Hepatocyte (in vitro differentiated cells): ENCODE measurements around the gene MAPK1. TPM values are rescaled to one million over a fixed set of nuclear protein-coding genes. Genes with fewer than 3 reads are reported as not detected.
"Not testable (repeated sequence)": the region's sequence is repeated elsewhere in the genome, so short reads cannot be mapped to it uniquely, and the experiment has no call there.

Experiments
- DNase-seq: peaks from one replicate; pipeline ENCODE4 v3.0.0-alpha.2; 2016; ENCODE audit warnings: low spot score
- H2AFZ ChIP-seq: fragments of 200-600 bp; sonication (generic); 2 replicates; pipeline ENCODE4 v1.6.0; 2016; ENCODE audit warnings: antibody characterized with exemption, mild to moderate bottlenecking
- H3K27ac ChIP-seq: fragments of 200-600 bp; sonication (generic); 2 replicates; pipeline ENCODE4 v1.5.1; 2016; ENCODE audit warnings: mild to moderate bottlenecking
- H3K27me3 ChIP-seq: fragments of 200-600 bp; sonication (generic); 2 replicates; pipeline ENCODE4 v1.6.1; 2016
- H3K36me3 ChIP-seq: fragments of 200-600 bp; sonication (generic); replicated peaks from 2 replicates; pipeline ENCODE4 v1.5.1; 2016; ENCODE audit warnings: low read depth; ENCODE audit not compliant: insufficient read depth
- H3K4me1 ChIP-seq: fragments of 200-600 bp; sonication (generic); 2 replicates; pipeline ENCODE4 v1.5.1; 2016; ENCODE audit warnings: mild to moderate bottlenecking, moderate library complexity; ENCODE audit not compliant: insufficient read depth
- H3K4me2 ChIP-seq: fragments of 200-600 bp; sonication (generic); 2 replicates; pipeline ENCODE4 v1.6.0; 2016
- H3K4me3 ChIP-seq: fragments of 200-600 bp; sonication (generic); 2 replicates; pipeline ENCODE4 v1.5.1; 2016; ENCODE audit warnings: mild to moderate bottlenecking
- H3K79me2 ChIP-seq: fragments of 200-600 bp; sonication (generic); 2 replicates; pipeline ENCODE4 v1.6.0; 2017; ENCODE audit warnings: mild to moderate bottlenecking
- H3K9me2 ChIP-seq: fragments of 200-600 bp; sonication (generic); replicated peaks from 2 replicates; pipeline ENCODE4 v1.6.0; 2017; ENCODE audit warnings: mild to moderate bottlenecking; ENCODE audit not compliant: insufficient read depth
- H3K9me3 ChIP-seq: fragments of 200-600 bp; sonication (generic); 2 replicates; pipeline ENCODE4 v1.5.1; 2016; ENCODE audit warnings: low read depth, mild to moderate bottlenecking
- H4K20me1 ChIP-seq: fragments of 200-600 bp; sonication (generic); 2 replicates; pipeline ENCODE4 v1.6.0; 2016; ENCODE audit warnings: mild to moderate bottlenecking; ENCODE audit not compliant: insufficient read depth, poor library complexity, severe bottlenecking
- CTCF ChIP-seq: fragments of 200-600 bp; sonication (generic); IDR thresholded peaks from 2 replicates; pipeline ENCODE4 v1.5.1; 2016; ENCODE audit warnings: antibody characterized with exemption, mild to moderate bottlenecking; ENCODE audit not compliant: poor library complexity
- EZH2 ChIP-seq: fragments of 200-600 bp; sonication (generic); IDR thresholded peaks from 2 replicates; pipeline ENCODE4 v1.6.1; 2016; ENCODE audit warnings: antibody characterized with exemption, mild to moderate bottlenecking, borderline replicate concordance
- EZH2phosphoT487 ChIP-seq: fragments of 200-600 bp; sonication (generic); IDR thresholded peaks from one replicate; pipeline ENCODE4 v1.6.1; 2018; ENCODE audit warnings: antibody characterized with exemption, mild to moderate bottlenecking, low read depth, moderate library complexity; ENCODE audit not compliant: unreplicated experiment, severe bottlenecking
- WGBS: methylation state at CpG from one replicate; pipeline ENCODE4 v1.1.6; 2016; ENCODE audit warnings: low lambda C conversion rate; ENCODE audit errors: missing lambda C conversion rate; 5-methylcytosine and 5-hydroxymethylcytosine counted together
- polyA plus RNA-seq: library from polyadenylated mRNA; unstranded; fragments of >200 nt; fragmentation: Nextera tagmentation; extraction: Ambion mirVana; gene quantifications from 2 replicates; pipeline ENCODE4 v1.2.1, GENCODE V29; 2016
- total RNA-seq: library from RNA; depleted of rRNA; stranded (reverse); fragments of >200 nt; gene quantifications from 2 replicates; pipeline ENCODE4 v1.2.3, GENCODE V29; 2014

The MAPK1 gene
- total and polyA plus RNA-seq, 2 experiments from 2014 or later = 52.2 to 74.5 TPM

DNA sequence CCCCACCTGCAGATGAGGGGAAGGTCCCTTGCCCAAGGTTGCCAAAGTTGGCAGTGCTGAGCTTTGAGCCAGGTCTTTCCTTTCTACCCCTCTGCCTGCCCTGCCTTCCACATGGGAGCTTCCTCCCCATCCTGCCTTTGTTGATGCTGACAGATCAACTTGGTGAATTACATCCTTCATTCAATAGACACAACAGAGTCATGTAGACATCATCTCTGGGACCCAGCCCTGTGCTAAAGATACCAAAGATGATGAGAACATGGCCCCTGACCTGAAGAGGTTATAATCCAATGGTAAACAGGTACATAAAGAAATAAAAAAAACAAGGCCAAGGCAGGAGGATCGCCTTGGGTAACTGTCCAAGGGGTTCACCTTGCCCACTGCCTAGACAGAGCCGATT is 42.4 kb upstream of the MAPK1 start:
- H3K4me3 ChIP-seq = no peak overlapping the region

GRCh38 chr22:21907638-21908522 is 40.4 kb upstream of the MAPK1 start:
- H3K79me2 ChIP-seq = no peaks in the 10 kb centered on the region
- H3K9me3 ChIP-seq = no peaks in the 10 kb centered on the region
- no peak overlapping the region for H3K27ac ChIP-seq
- H3K4me3 ChIP-seq = no peak overlapping the region
- DNase-seq = no peak
- H3K4me1 ChIP-seq = no peaks in the 10 kb centered on the region
- 86% methylated on average over 7 of the region's 7 CpGs for WGBS
- no peaks in the 10 kb centered on the region for H3K36me3 ChIP-seq
- no peak overlapping the region for H3K4me2 ChIP-seq
- H3K27me3 ChIP-seq = no peaks in the 10 kb centered on the region
- no peak overlapping the region for H2AFZ ChIP-seq
- TF ChIP-seq EZH2 = no peak
- TF ChIP-seq CTCF = no peak
- no peak for TF ChIP-seq EZH2phosphoT487
- H4K20me1 ChIP-seq = no peaks in the 10 kb centered on the region
- no peaks in the 10 kb centered on the region for H3K9me2 ChIP-seq

More for the DNA sequence above, 42.4 kb upstream of the MAPK1 start:
- Histone ChIP-seq H3K9me3 (no peaks in the 10 kb centered on the region), H3K4me1 (no peaks in the 10 kb centered on the region), H3K4me2 (no peak overlapping the region), H3K27ac (no peak overlapping the region), H4K20me1 (no peaks in the 10 kb centered on the region), H3K36me3 (no peaks in the 10 kb centered on the region), H3K9me2 (no peaks in the 10 kb centered on the region), H3K27me3 (no peaks in the 10 kb centered on the region), H2AFZ (no peak overlapping the region), H3K79me2 (no peaks in the 10 kb centered on the region)
- TF ChIP-seq CTCF (no peak), EZH2phosphoT487 (no peak), EZH2 (no peak)
- no peak for DNase-seq
- 90% methylated on average over 2 of the region's 2 CpGs for WGBS

- H3K36me3 ChIP-seq, H2AFZ ChIP-seq, H3K4me2 ChIP-seq, H3K79me2 ChIP-seq, DNase-seq, H4K20me1 ChIP-seq, H3K27ac ChIP-seq, H3K27me3 ChIP-seq, H3K9me2 ChIP-seq, H3K4me1 ChIP-seq, H3K4me3 ChIP-seq, H3K9me3 ChIP-seq: not testable (repeated sequence)
- over 99% methylated on average over 11 of the region's 11 CpGs for WGBS
Observed at GRCh38 chr22:21905234-21905633, 37.8 kb upstream of the MAPK1 start.

GRCh38 chr22:21904250-21904789 is 36.9 kb upstream of the MAPK1 start:
- no peak overlapping the region for H3K27ac ChIP-seq
- 99% methylated on average over 4 of the region's 4 CpGs for WGBS

More at GRCh38 chr22:21904250-21904789, 36.9 kb upstream of the MAPK1 start:
- no peak overlapping the region for H3K4me2 ChIP-seq
- no peaks in the 10 kb centered on the region for H3K36me3 ChIP-seq
- H2AFZ ChIP-seq = no peak overlapping the region
- no peak for TF ChIP-seq EZH2phosphoT487
- TF ChIP-seq CTCF = no peak
- TF ChIP-seq EZH2 = no peak
- no peaks in the 10 kb centered on the region for H3K27me3 ChIP-seq
- DNase-seq = no peak
- no peaks in the 10 kb centered on the region for H3K4me1 ChIP-seq
- H3K9me3 ChIP-seq = no peaks in the 10 kb centered on the region
- H3K79me2 ChIP-seq = no peaks in the 10 kb centered on the region
- no peaks in the 10 kb centered on the region for H4K20me1 ChIP-seq
- no peaks in the 10 kb centered on the region for H3K9me2 ChIP-seq
- H3K4me3 ChIP-seq = no peak overlapping the region
